AG09319 (cell line): ENCODE data around the gene OR51B2.
"Not testable (repeated sequence)": the region's sequence is repeated elsewhere in the genome, so short reads cannot be mapped to it uniquely, and the experiment has no call there.

ENCODE experiments used
- DNase-seq: peaks from one replicate; pipeline ENCODE4 v3.0.0-alpha.2; 2010; ENCODE audit warnings: low read depth; ENCODE audit errors: extremely low read depth
- TF ChIP-seq, protein P1 (sequence below): IDR thresholded peaks from 2 replicates; pipeline ENCODE4 v1.5.1; 2011; ENCODE audit warnings: low read depth, mild to moderate bottlenecking, inconsistent platforms, low read length, moderate library complexity

OR51B2 gene

DNA sequence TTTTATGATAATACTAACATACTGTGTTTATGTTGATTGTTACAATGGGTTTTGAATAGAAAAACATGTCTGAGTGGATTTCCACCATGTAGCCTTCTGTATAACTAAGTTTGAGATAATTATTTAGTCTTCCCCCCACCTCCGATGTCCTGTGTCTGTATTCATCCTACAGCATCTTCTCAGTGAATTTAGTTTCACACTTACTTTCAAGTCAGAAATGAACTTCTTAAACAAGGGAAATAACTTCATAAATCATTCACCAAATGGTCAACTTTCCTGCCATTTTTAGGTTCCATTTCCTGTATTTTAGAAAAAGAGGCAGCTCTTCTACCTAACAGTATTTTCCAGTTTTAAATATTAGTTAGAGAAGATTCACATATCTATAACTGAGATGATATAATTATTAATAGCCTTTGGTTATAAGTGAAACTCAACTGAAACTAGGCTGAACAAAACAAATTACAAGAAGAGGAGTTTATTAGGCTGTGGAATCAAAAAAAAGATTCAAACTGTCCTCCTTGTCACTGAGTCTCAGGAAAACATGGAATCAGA, 15.8 kb upstream of the OR51B2 start:
- DNase-seq, result no peak

DNA sequence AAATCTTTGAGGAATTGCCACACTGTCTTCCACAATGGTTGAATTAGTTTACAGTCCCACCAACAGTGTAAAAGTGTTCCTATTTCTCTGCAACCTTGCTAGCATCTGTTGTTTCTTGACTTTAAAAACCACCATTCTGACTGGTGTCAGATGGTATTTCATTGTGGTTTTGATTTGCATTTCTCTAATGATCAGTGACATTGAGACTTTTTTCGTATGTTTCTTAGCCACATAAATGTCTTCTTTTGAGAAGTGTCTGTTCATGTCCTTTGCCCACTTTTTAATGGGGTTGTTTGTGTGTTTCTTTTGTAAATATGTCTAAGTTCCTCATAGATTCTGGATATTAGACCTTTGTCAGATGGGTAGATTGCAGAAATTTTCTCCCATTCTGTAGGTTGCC, 13.2 kb upstream of the OR51B2 start:
- DNase-seq, result not testable (repeated sequence)

More for the DNA sequence above, 15.8 kb upstream of the OR51B2 start:
- TF ChIP-seq, protein P1, sequence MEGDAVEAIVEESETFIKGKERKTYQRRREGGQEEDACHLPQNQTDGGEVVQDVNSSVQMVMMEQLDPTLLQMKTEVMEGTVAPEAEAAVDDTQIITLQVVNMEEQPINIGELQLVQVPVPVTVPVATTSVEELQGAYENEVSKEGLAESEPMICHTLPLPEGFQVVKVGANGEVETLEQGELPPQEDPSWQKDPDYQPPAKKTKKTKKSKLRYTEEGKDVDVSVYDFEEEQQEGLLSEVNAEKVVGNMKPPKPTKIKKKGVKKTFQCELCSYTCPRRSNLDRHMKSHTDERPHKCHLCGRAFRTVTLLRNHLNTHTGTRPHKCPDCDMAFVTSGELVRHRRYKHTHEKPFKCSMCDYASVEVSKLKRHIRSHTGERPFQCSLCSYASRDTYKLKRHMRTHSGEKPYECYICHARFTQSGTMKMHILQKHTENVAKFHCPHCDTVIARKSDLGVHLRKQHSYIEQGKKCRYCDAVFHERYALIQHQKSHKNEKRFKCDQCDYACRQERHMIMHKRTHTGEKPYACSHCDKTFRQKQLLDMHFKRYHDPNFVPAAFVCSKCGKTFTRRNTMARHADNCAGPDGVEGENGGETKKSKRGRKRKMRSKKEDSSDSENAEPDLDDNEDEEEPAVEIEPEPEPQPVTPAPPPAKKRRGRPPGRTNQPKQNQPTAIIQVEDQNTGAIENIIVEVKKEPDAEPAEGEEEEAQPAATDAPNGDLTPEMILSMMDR, result no peak

DNA sequence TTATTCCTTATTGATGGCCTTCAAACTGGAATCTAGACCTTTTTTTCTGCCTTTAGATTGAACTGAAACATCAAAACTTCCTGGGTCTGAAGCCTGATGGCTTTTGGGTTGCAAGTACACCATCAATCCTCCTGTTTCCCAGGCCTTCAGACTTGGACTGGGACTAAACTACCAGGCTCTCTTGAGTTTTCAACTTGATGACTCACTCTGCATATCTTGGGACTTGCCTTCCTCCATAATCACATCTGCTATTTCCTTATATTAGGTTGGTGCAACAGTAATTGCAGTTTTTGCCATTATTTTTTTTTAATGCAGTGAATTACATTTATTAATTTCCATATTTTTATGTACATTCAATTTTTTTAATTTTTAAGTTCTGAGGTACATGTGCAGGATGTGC, 12.2 kb upstream of the OR51B2 start:
- TF ChIP-seq, protein P1, result no peak
- DNase-seq, result no peak

DNA sequence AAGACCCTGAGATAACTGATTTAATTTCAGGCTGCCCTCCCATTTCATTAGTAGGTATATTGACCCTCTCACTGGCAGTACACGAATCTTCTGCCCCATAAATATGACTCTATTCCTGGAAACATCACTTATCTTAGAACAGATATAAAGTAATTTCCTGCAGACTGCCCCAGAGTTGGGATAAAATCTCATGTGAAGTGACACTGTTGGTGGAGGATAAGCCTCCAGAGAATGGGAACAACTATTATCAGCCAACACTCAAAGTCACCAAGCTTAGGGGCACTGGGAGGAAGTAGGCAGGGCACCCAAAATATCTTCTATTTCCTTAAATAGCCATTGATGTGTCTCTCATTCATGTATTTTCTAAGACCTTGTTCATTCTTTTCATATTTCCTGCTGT, 11.1 kb upstream of the OR51B2 start:
- TF ChIP-seq, protein P1, result no peak
- no peak for DNase-seq

DNA sequence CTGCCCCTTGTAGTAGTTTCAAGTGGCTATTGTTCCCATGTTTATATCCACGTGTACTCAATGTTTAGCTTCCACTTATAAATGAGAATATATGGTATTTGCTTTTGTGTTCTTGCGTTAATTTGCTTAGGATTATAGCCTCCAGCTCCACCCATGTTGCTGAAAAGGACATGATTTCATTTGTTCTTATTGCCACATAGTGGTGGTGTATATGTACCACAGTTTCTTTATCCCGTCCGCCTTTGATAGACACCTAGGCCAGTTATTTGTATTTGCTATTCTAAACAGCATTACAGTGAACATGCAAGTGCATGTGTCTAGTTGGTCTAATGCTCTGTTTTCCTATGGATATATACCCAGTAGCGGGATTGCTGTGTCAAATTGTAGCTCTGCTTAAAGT, 6.8 kb downstream of the OR51B2 start:
- DNase-seq, result no peak
- TF ChIP-seq, protein P1, result no peak; the same call in 1 of the 2 replicates

DNA sequence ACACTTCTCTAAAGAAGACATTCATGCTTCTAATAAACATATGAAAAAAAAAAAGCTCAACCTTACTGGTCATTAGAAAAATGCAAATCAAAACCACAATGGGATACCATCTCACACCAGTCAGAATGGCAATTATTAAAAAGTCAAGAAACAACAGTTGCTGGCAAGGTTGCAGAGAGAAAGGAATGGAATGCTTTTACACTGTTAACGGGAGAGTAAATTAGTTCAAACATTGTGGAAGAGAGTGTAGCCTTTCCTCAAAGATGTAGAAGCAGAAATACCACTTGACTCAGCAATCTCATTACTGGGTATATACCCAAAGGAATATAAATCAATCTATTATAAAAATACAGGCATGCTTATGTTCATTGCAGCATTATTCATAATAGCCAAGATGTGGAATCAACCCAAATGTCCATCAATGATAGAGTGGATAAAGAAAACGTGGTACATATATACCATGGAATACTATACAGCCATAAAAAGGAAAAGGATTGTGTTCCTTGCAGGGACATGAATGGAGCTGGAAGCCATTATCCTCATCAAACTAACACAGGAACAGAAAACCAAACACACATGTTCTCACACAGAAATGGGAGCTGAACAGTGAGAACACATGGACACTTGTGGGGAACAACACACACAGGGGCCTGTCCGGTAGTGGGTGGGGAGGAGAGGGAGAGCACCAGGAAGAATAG, 10.6 kb downstream of the OR51B2 start:
- not testable (repeated sequence) for DNase-seq

DNA sequence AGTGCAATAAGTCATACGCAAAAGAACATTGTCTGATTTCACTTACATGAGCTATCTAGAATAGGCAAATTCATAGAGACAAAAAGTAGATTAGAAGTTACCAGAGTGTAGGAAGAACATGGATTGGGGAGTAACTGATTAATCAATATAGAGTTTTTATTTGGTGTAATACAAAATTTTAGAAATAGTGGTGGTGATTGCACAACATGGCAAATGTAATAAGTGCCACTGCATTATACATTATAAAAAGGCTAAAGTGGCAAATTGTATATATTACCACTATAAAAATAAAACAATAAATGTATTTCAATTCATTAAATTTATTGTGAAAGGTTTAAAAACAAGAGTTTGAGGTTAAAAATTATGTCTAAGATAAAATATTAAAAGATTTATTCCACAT, 13.7 kb downstream of the OR51B2 start:
- TF ChIP-seq, protein P1, result no peak
- DNase-seq, result no peak

DNA sequence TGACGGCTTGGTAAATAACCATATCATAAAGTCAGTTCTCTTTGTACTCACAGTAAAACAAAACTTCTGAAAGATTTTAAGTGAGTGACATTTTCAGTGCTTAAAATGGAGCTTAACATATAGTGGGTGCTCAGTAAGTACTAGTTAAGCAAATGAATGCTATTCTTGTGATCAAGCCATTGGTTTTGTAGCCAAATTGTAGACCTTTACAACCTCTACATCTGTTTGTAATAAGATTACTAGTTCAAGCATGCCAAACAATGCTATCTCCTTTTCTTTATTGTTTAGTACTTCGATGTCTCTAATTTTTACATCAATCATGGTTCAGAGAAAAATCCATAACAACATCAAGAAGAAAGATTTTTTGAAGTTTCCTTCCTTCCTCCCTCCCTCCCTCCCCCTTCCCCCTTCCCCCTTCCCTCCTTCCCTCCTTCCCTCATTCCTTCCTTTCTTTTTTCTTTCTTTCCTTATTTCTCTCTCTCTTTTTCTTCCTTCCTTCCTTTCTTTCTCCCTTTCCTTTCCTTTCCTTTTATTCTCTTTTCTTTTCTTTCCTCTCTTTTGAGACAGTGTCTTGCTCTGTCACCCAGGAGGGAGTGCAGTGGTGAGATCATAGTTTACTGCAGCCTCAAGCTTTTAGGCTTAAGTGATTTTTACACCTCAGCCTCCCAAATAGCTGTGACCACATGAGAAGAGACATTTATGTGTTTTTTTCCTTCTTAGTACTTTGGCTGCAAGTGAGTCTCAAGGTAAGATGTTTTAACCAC, 16.7 kb downstream of the OR51B2 start:
- TF ChIP-seq, protein P1, result no peak
- DNase-seq, result no peak
